Stimulated activated CD8-positive, alpha-beta memory T cell treated with anti-CD3 and anti-CD28 coated beads, Interleukin-7, amount 100 ng/mL, for 48 hours (primary cell): ENCODE measurements around the gene MYOD1.
A peak's percentile ranks its signal among the peaks of the same experiment; 100 is the strongest.

Experiments used
- DNase-seq, 2 donors: peaks; one replicate each; pipeline ENCODE4 v3.0.0-alpha.2; 2020; ENCODE audit warnings: low read depth in 1 of 2; ENCODE audit errors: extremely low read depth in 1 of 2

MYOD1 gene

GRCh38 chr11:17700991-17701390 is 18.4 kb upstream of the MYOD1 start:
- DNase-seq: no peak

- no peak for DNase-seq
These were observed 16.5 kb upstream of the MYOD1 start for GRCh38 chr11:17702876-17703275.

GRCh38 chr11:17703951-17704350 is 15.4 kb upstream of the MYOD1 start:
- no peak for DNase-seq

GRCh38 chr11:17707830-17708229 is 11.5 kb upstream of the MYOD1 start:
- DNase-seq: no peak

- no peak for DNase-seq
These were observed 7.5 kb upstream of the MYOD1 start for GRCh38 chr11:17711836-17712235.

GRCh38 chr11:17713851-17714250 is 5.5 kb upstream of the MYOD1 start:
- no peak for DNase-seq

- DNase-seq: no peak
These were observed 5.0 kb upstream of the MYOD1 start for GRCh38 chr11:17714356-17714854.

GRCh38 chr11:17714870-17715269 is 4.5 kb upstream of the MYOD1 start:
- no peak for DNase-seq

- no peak for DNase-seq
These were observed 2.6 kb upstream of the MYOD1 start for GRCh38 chr11:17716807-17717206.

- no peak for DNase-seq
These were observed 1.4 kb upstream of the MYOD1 start for GRCh38 chr11:17718015-17718414.

- no peak for DNase-seq
These were observed 835 bp upstream of the MYOD1 start for GRCh38 chr11:17718510-17718962.

- no peak for DNase-seq
These were observed 796 bp downstream of the MYOD1 start for GRCh38 chr11:17719938-17720795.

- no peak for DNase-seq
These were observed 1.4 kb downstream of the MYOD1 start for GRCh38 chr11:17720796-17721171.

GRCh38 chr11:17721242-17721999 is 2.0 kb downstream of the MYOD1 start:
- no peak for DNase-seq

- DNase-seq: no peak
These were observed 2.8 kb downstream of the MYOD1 start for GRCh38 chr11:17722000-17722643.

GRCh38 chr11:17724020-17724908 is 4.9 kb downstream of the MYOD1 start:
- no peak for DNase-seq

- no peak for DNase-seq
These were observed 5.8 kb downstream of the MYOD1 start for GRCh38 chr11:17725174-17725573.

GRCh38 chr11:17730137-17730536 is 10.8 kb downstream of the MYOD1 start:
- no peak for DNase-seq

- DNase-seq: peak; percentile 32 to 52
These were observed 11.5 kb downstream of the MYOD1 start for GRCh38 chr11:17730608-17731462.
